ENCODE measurements around the gene BATF3. TPM values are rescaled to one million over a fixed set of nuclear protein-coding genes. Genes with fewer than 3 reads are reported as not detected.

The BATF3 gene
- total RNA-seq, 1 experiment from 2014 or later, result 3.9 TPM

DNA sequence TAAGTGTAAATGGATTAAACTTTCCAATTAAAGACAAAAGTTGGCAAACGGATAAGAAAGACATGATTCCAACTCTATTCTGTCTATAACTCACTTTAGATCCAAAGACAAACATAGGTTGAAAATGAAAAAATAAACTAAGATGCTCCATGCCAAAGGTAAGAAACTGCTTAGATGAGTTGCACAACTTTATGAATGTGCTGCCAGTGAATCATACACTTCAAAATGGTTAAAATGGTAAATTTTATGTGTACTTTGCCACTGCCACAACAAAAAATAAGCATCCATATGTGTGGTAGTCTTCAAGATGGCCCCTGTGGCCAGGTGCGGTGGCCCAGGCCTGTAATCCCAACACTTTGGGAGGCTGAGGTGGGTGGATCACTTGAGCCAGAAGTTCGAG, 46.9 kb upstream of the BATF3 start:
- no peak overlapping the region for H3K4me3 Mint-ChIP-seq
- CTCF ChIA-PET, result interaction anchor here (1.3 kb wide), 1 partner anchor 46 kb away, joined by 3 read pairs; no protein-coding TSS in a partner anchor

DNA sequence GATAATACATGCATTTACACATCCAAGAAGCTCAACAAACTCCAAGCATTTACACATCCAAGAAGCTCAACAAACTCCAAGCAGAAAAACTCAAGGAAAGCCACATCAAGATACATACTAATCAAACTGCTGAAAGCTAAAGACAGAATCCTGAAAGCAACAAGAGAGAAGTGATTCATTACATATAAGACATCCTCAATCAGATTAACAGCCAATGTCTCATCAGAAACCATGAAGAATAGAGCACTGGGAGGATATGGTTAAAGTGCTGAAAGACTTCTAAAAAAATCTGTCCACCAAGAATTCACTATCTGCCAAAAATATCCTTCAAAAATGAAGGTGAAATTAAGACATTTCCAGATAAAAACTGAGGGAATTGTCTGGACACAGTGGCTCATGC, 45.7 kb upstream of the BATF3 start:
- Mint-ChIP-seq H3K27ac (peak overlapping the region; percentile 60), H3K4me3 (no peak overlapping the region), H3K27me3 (ENCODE audit: low read depth) (no peaks in the 10 kb centered on the region), H3K4me1 (peaks cover 16% of the 10 kb centered on the region), H3K36me3 (peaks cover 21% of the 10 kb centered on the region), H3K9me3 (peaks cover 19% of the 10 kb centered on the region)
- no peak for DNase-seq (ENCODE audit: low spot score)
- POLR2A ChIA-PET, result no interaction called here
- no peak for ATAC-seq
- CTCF ChIA-PET, result interaction anchor here (3.0 kb wide), 1 partner anchor 80 kb away, joined by 12 read pairs; no protein-coding TSS in a partner anchor
- TF ChIP-seq, protein P1, sequence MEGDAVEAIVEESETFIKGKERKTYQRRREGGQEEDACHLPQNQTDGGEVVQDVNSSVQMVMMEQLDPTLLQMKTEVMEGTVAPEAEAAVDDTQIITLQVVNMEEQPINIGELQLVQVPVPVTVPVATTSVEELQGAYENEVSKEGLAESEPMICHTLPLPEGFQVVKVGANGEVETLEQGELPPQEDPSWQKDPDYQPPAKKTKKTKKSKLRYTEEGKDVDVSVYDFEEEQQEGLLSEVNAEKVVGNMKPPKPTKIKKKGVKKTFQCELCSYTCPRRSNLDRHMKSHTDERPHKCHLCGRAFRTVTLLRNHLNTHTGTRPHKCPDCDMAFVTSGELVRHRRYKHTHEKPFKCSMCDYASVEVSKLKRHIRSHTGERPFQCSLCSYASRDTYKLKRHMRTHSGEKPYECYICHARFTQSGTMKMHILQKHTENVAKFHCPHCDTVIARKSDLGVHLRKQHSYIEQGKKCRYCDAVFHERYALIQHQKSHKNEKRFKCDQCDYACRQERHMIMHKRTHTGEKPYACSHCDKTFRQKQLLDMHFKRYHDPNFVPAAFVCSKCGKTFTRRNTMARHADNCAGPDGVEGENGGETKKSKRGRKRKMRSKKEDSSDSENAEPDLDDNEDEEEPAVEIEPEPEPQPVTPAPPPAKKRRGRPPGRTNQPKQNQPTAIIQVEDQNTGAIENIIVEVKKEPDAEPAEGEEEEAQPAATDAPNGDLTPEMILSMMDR (IDR thresholded peaks at IDR 0.05), result no peak
- TF ChIP-seq MLX (CRISPR knock-in tag; IDR thresholded peaks at IDR 0.05) (no peak), RELA (CRISPR knock-in tag; IDR thresholded peaks at IDR 0.05; ENCODE audit: borderline replicate concordance) (no peak), ESRRA (CRISPR knock-in tag; IDR thresholded peaks at IDR 0.05; ENCODE audit: borderline replicate concordance) (no peak)
- TF ChIP-seq, protein P2, sequence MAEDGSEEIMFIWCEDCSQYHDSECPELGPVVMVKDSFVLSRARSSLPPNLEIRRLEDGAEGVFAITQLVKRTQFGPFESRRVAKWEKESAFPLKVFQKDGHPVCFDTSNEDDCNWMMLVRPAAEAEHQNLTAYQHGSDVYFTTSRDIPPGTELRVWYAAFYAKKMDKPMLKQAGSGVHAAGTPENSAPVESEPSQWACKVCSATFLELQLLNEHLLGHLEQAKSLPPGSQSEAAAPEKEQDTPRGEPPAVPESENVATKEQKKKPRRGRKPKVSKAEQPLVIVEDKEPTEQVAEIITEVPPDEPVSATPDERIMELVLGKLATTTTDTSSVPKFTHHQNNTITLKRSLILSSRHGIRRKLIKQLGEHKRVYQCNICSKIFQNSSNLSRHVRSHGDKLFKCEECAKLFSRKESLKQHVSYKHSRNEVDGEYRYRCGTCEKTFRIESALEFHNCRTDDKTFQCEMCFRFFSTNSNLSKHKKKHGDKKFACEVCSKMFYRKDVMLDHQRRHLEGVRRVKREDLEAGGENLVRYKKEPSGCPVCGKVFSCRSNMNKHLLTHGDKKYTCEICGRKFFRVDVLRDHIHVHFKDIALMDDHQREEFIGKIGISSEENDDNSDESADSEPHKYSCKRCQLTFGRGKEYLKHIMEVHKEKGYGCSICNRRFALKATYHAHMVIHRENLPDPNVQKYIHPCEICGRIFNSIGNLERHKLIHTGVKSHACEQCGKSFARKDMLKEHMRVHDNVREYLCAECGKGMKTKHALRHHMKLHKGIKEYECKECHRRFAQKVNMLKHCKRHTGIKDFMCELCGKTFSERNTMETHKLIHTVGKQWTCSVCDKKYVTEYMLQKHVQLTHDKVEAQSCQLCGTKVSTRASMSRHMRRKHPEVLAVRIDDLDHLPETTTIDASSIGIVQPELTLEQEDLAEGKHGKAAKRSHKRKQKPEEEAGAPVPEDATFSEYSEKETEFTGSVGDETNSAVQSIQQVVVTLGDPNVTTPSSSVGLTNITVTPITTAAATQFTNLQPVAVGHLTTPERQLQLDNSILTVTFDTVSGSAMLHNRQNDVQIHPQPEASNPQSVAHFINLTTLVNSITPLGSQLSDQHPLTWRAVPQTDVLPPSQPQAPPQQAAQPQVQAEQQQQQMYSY (CRISPR knock-in tag; IDR thresholded peaks at IDR 0.05), result no peak

More for the DNA sequence above, 46.9 kb upstream of the BATF3 start:
- Mint-ChIP-seq H3K9me3 (peaks cover 14% of the 10 kb centered on the region), H3K27ac (no peak overlapping the region), H3K4me1 (peaks cover 22% of the 10 kb centered on the region), H3K27me3 (ENCODE audit: low read depth) (no peaks in the 10 kb centered on the region), H3K36me3 (peaks cover 15% of the 10 kb centered on the region)
- no peak for ATAC-seq
- POLR2A ChIA-PET, result interaction anchor here (1.0 kb wide), 1 partner anchor 138 kb away, joined by 3 read pairs; the partner anchor contains the start of gene ATF3
- no peak for TF ChIP-seq TCF7 (CRISPR knock-in tag; IDR thresholded peaks at IDR 0.05; ENCODE audit: low read depth)
- TF ChIP-seq ZBTB43 (CRISPR knock-in tag; IDR thresholded peaks at IDR 0.05), result no peak
- TF ChIP-seq ZNF219 (CRISPR knock-in tag; IDR thresholded peaks at IDR 0.05; ENCODE audit: borderline replicate concordance), result no peak
- TF ChIP-seq, protein P3, sequence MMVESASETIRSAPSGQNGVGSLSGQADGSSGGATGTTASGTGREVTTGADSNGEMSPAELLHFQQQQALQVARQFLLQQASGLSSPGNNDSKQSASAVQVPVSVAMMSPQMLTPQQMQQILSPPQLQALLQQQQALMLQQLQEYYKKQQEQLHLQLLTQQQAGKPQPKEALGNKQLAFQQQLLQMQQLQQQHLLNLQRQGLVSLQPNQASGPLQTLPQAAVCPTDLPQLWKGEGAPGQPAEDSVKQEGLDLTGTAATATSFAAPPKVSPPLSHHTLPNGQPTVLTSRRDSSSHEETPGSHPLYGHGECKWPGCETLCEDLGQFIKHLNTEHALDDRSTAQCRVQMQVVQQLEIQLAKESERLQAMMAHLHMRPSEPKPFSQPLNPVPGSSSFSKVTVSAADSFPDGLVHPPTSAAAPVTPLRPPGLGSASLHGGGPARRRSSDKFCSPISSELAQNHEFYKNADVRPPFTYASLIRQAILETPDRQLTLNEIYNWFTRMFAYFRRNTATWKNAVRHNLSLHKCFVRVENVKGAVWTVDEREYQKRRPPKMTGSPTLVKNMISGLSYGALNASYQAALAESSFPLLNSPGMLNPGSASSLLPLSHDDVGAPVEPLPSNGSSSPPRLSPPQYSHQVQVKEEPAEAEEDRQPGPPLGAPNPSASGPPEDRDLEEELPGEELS (CRISPR knock-in tag; IDR thresholded peaks at IDR 0.05), result no peak
- no peak for TF ChIP-seq ZNF138 (CRISPR knock-in tag; conservative IDR thresholded peaks at IDR 0.05)
- TF ChIP-seq, protein P4, sequence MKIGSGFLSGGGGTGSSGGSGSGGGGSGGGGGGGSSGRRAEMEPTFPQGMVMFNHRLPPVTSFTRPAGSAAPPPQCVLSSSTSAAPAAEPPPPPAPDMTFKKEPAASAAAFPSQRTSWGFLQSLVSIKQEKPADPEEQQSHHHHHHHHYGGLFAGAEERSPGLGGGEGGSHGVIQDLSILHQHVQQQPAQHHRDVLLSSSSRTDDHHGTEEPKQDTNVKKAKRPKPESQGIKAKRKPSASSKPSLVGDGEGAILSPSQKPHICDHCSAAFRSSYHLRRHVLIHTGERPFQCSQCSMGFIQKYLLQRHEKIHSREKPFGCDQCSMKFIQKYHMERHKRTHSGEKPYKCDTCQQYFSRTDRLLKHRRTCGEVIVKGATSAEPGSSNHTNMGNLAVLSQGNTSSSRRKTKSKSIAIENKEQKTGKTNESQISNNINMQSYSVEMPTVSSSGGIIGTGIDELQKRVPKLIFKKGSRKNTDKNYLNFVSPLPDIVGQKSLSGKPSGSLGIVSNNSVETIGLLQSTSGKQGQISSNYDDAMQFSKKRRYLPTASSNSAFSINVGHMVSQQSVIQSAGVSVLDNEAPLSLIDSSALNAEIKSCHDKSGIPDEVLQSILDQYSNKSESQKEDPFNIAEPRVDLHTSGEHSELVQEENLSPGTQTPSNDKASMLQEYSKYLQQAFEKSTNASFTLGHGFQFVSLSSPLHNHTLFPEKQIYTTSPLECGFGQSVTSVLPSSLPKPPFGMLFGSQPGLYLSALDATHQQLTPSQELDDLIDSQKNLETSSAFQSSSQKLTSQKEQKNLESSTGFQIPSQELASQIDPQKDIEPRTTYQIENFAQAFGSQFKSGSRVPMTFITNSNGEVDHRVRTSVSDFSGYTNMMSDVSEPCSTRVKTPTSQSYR (CRISPR knock-in tag; IDR thresholded peaks at IDR 0.05), result no peak
- TF ChIP-seq ATF6 (CRISPR knock-in tag; IDR thresholded peaks at IDR 0.05), result no peak
- no peak for TF ChIP-seq ELF4 (CRISPR knock-in tag; IDR thresholded peaks at IDR 0.05; ENCODE audit: low read depth)
- no peak for TF ChIP-seq PRRX2 (CRISPR knock-in tag; IDR thresholded peaks at IDR 0.05)
- no peak for DNase-seq (ENCODE audit: low spot score)
